OCI-LY3 (cell line): ENCODE data around the gene ZNF668.

Experiments
- EZH2phosphoT487 ChIP-seq: fragments of 200-600 bp; shearing (Covaris generic); IDR thresholded peaks from 2 replicates; pipeline ENCODE4 v1.6.1; 2018; ENCODE audit warnings: antibody characterized with exemption, mixed run types, low read depth
- TF ChIP-seq, protein P1 (sequence below): fragments of 200-600, 300-600 bp; sonication (generic); IDR thresholded peaks from 2 replicates; pipeline ENCODE4 v1.5.1; 2014; ENCODE audit warnings: antibody characterized with exemption, low read length, low read depth

DNA sequence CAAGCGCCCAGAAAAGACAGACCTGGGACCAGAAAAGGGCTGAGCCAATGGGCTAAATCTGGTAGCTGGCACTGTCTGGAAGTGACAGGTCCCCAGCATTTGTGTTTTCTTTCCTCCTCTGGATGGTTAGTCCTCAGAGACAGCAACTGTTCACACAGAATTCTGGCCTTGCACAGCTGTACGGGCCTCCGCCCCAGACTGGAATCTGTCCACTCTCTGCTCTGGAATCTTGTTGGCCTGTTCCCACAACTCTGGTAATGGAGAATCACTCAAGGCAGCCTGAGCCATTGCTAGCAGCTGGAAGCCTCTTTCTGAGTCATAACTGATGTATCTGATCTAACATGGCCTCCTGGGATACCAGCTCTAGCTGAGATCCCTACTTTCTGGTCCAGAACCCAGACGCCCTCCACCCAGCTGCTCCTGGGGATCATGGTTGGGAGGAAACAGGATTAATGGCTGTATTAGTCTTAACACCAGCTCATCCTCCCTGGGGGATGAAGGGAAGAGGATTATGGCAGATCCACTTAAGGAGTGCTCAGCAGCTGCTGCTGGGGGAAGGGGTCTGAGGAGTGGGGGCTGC lies 9.1 kb downstream of the ZNF668 start:
- TF ChIP-seq, protein P1, sequence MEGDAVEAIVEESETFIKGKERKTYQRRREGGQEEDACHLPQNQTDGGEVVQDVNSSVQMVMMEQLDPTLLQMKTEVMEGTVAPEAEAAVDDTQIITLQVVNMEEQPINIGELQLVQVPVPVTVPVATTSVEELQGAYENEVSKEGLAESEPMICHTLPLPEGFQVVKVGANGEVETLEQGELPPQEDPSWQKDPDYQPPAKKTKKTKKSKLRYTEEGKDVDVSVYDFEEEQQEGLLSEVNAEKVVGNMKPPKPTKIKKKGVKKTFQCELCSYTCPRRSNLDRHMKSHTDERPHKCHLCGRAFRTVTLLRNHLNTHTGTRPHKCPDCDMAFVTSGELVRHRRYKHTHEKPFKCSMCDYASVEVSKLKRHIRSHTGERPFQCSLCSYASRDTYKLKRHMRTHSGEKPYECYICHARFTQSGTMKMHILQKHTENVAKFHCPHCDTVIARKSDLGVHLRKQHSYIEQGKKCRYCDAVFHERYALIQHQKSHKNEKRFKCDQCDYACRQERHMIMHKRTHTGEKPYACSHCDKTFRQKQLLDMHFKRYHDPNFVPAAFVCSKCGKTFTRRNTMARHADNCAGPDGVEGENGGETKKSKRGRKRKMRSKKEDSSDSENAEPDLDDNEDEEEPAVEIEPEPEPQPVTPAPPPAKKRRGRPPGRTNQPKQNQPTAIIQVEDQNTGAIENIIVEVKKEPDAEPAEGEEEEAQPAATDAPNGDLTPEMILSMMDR: no peak
- no peak for TF ChIP-seq EZH2phosphoT487
